Measurements from ENCODE around the gene ERV3-1.

DNA sequence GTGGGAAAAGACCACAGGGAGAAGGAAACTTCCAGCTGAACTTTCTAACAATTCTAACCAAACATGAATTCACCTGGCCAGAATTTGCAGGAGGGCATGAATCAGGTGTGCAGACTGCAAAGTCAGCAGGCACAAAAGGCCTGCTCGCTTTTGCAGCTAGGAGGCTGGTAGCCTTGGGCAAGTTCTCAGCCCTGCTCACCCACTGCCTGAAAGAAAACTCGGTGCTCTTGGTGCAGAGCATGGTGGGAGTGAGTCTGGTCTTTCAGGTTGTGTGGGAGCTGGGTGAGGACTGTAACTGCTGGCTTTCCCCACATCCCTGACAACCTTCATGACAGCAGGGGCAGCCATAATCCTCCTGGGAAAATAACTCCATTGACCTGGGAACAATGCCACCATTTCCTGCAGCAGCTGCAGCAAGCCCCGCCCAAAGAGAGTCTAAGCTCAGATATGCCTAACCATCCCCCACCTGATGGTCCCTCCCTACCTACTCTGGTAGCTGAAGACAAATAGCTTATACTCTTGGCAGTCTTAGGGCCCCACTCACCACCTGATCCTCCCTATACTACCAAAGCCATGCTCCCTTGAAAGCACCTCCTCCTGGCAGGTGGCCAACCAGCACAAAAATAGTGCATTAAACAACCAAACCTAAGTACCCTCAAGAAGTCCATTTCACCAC is 47.3 kb downstream of the ERV3-1 start:
- TF ChIP-seq, protein P1, sequence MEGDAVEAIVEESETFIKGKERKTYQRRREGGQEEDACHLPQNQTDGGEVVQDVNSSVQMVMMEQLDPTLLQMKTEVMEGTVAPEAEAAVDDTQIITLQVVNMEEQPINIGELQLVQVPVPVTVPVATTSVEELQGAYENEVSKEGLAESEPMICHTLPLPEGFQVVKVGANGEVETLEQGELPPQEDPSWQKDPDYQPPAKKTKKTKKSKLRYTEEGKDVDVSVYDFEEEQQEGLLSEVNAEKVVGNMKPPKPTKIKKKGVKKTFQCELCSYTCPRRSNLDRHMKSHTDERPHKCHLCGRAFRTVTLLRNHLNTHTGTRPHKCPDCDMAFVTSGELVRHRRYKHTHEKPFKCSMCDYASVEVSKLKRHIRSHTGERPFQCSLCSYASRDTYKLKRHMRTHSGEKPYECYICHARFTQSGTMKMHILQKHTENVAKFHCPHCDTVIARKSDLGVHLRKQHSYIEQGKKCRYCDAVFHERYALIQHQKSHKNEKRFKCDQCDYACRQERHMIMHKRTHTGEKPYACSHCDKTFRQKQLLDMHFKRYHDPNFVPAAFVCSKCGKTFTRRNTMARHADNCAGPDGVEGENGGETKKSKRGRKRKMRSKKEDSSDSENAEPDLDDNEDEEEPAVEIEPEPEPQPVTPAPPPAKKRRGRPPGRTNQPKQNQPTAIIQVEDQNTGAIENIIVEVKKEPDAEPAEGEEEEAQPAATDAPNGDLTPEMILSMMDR (conservative IDR thresholded peaks at IDR 0.05; ENCODE audit: low read length): no peak
- TF ChIP-seq EZH2phosphoT487 (IDR thresholded peaks at IDR 0.05; ENCODE audit: borderline replicate concordance): no peak
